ENCODE data around the gene SLC17A2. TPM values are rescaled to one million over a fixed set of nuclear protein-coding genes. Genes with fewer than 3 reads are reported as not detected.

The SLC17A2 gene
- total and polyA plus RNA-seq, 2 of the 13 experiments (the other 11 are each of a cell fraction or from before 2014, with no cell fraction given): 11.2 to 32.4 TPM

GRCh38 chr6:25930532-25931410 is at the start of gene SLC17A2 (continued):
- TF ChIP-seq ZNF614 (CRISPR knock-in tag; IDR thresholded peaks at IDR 0.05; ENCODE audit: borderline replicate concordance) (peak; percentile 45; the same call in 1 of the 2 replicates), ZFP91 (CRISPR knock-in tag; IDR thresholded peaks at IDR 0.05; ENCODE audit: borderline replicate concordance) (no peak), DMTF1 (CRISPR knock-in tag; IDR thresholded peaks at IDR 0.05) (no peak), E2F1 (CRISPR knock-in tag; IDR thresholded peaks at IDR 0.05) (no peak), FLYWCH1 (CRISPR knock-in tag; IDR thresholded peaks at IDR 0.05) (no peak), IRF2 (CRISPR knock-in tag; IDR thresholded peaks at IDR 0.05) (peak; percentile 85; the same call in 1 of the 2 replicates), FOSL2 (CRISPR knock-in tag; IDR thresholded peaks at IDR 0.05) (peak; percentile 45; the same call in 1 of the 2 replicates), SP4 (CRISPR knock-in tag; IDR thresholded peaks at IDR 0.05) (no peak), ARNTL (CRISPR knock-in tag; IDR thresholded peaks at IDR 0.05) (no peak; the same call in 1 of the 2 replicates), MYNN (CRISPR knock-in tag; IDR thresholded peaks at IDR 0.05; ENCODE audit: low read depth) (no peak), HNF1B (CRISPR knock-in tag; IDR thresholded peaks at IDR 0.05) (peak; percentile 97), PITX1 (CRISPR knock-in tag; IDR thresholded peaks at IDR 0.05) (no peak; the same call in 1 of the 2 replicates), POGZ (CRISPR knock-in tag; IDR thresholded peaks at IDR 0.05) (peak; percentile 61), GZF1 (CRISPR knock-in tag; IDR thresholded peaks at IDR 0.05) (no peak), ZMYM3 (CRISPR knock-in tag; IDR thresholded peaks at IDR 0.05) (peak; percentile 75; the same call in 1 of the 2 replicates), MZF1 (CRISPR knock-in tag; IDR thresholded peaks at IDR 0.05; ENCODE audit: borderline replicate concordance) (no peak), TSC22D2 (CRISPR knock-in tag; IDR thresholded peaks at IDR 0.05; ENCODE audit: borderline replicate concordance) (0 out of 2 replicates have a peak, but pooled peaks have one; percentile 14), PREB (CRISPR knock-in tag; IDR thresholded peaks at IDR 0.05) (no peak), ZKSCAN8 (CRISPR knock-in tag; IDR thresholded peaks at IDR 0.05; ENCODE audit: borderline replicate concordance) (peak; percentile 35; the same call in 1 of the 2 replicates), SYNCRIP (IDR thresholded peaks at IDR 0.05; ENCODE audit: insufficient read depth, low read depth, low read length) (no peak), ELF3 (CRISPR knock-in tag; IDR thresholded peaks at IDR 0.05) (peak; percentile 79), GATAD2A (CRISPR knock-in tag; IDR thresholded peaks at IDR 0.05) (peak; percentile 82)
